Measurements from ENCODE around the gene FMNL1.

The FMNL1 gene

GRCh38 chr17:45271603-45272002, 49.9 kb downstream of the FMNL1 start:
- no peak overlapping the region for H3K4me3 ChIP-seq (ENCODE audit: low read depth, low read length)
- DNase-seq, result no peak
- no peak for TF ChIP-seq CTCF (IDR thresholded peaks at IDR 0.05; ENCODE audit: low read depth, low read length)
- no peaks in the 10 kb centered on the region for H3K9me3 ChIP-seq (ENCODE audit: severe bottlenecking)
- no peak overlapping the region for H3K27ac ChIP-seq
- peaks cover 78% of the 10 kb centered on the region for H3K36me3 ChIP-seq
- H3K27me3 ChIP-seq (ENCODE audit: insufficient read depth, low read depth, severe bottlenecking), result no peaks in the 10 kb centered on the region

DNA sequence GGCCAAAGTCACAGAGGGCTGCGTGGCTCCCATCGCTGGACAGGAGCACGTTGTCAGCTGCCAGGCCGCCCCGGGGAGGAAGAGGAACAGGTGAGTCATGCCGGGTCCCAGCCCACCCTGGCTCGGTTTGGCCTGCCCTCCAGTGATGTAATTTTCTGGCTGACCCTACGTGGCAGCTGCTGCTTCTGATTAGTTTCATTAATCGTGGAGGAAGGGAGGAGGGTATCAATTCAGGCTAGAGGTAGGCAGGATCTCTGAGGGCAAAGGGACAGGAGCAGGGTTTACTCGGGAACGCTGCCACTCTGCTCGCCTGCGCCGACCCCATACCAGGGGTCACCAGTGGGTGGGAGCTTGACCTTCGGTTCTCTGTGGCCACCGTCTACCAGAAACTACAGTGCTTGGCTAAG, 51.9 kb downstream of the FMNL1 start:
- H3K27me3 ChIP-seq (ENCODE audit: insufficient read depth, low read depth, severe bottlenecking), result no peaks in the 10 kb centered on the region
- H3K27ac ChIP-seq, result no peak overlapping the region
- H3K9me3 ChIP-seq (ENCODE audit: severe bottlenecking), result no peaks in the 10 kb centered on the region
- TF ChIP-seq CTCF (IDR thresholded peaks at IDR 0.05; ENCODE audit: low read depth, low read length), result no peak
- H3K4me3 ChIP-seq (ENCODE audit: low read depth, low read length), result no peak overlapping the region
- DNase-seq, result peak; percentile 7
- H3K36me3 ChIP-seq, result peaks cover 59% of the 10 kb centered on the region

- Histone ChIP-seq H3K9me3 (ENCODE audit: severe bottlenecking) (no peaks in the 10 kb centered on the region), H3K27me3 (ENCODE audit: insufficient read depth, low read depth, severe bottlenecking) (no peaks in the 10 kb centered on the region), H3K36me3 (peaks cover 54% of the 10 kb centered on the region), H3K4me3 (ENCODE audit: low read depth, low read length) (no peak overlapping the region), H3K27ac (no peak overlapping the region)
- DNase-seq, result no peak
- TF ChIP-seq CTCF (IDR thresholded peaks at IDR 0.05; ENCODE audit: low read depth, low read length), result no peak
Measured at GRCh38 chr17:45274033-45274432, 52.3 kb downstream of the FMNL1 start.

DNA sequence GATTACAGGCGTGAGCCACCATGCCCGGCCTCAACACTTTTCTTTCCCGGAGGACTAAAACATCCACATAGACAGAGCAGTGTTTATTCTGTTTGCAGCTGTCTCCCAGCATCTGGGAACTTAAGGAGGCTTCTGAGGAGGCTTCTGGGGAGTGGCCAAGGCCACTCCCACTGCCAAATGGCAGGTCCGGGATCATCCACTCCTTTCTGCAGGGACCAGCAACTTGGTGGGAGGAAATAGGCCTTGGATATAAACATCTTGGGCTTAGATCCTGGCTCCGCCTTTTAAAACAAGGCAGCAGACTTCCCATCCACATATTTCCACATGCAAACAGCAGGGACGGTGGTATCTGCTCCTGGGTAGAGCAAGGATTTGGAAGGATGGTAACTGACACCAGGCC, 54.3 kb downstream of the FMNL1 start:
- DNase-seq, result no peak
- Histone ChIP-seq H3K9me3 (ENCODE audit: severe bottlenecking) (no peaks in the 10 kb centered on the region), H3K36me3 (peaks cover 45% of the 10 kb centered on the region), H3K27me3 (ENCODE audit: insufficient read depth, low read depth, severe bottlenecking) (no peaks in the 10 kb centered on the region), H3K27ac (no peak overlapping the region), H3K4me3 (ENCODE audit: low read depth, low read length) (no peak overlapping the region)
- TF ChIP-seq CTCF (IDR thresholded peaks at IDR 0.05; ENCODE audit: low read depth, low read length), result no peak

- H3K27ac ChIP-seq, result no peak overlapping the region
- no peaks in the 10 kb centered on the region for H3K9me3 ChIP-seq (ENCODE audit: severe bottlenecking)
- TF ChIP-seq CTCF (IDR thresholded peaks at IDR 0.05; ENCODE audit: low read depth, low read length), result peak; percentile 91
- H3K36me3 ChIP-seq, result peaks cover 42% of the 10 kb centered on the region
- peak; percentile 96 for DNase-seq
- no peak overlapping the region for H3K4me3 ChIP-seq (ENCODE audit: low read depth, low read length)
- no peaks in the 10 kb centered on the region for H3K27me3 ChIP-seq (ENCODE audit: insufficient read depth, low read depth, severe bottlenecking)
Measured at GRCh38 chr17:45277216-45277849, 55.6 kb downstream of the FMNL1 start.

DNA sequence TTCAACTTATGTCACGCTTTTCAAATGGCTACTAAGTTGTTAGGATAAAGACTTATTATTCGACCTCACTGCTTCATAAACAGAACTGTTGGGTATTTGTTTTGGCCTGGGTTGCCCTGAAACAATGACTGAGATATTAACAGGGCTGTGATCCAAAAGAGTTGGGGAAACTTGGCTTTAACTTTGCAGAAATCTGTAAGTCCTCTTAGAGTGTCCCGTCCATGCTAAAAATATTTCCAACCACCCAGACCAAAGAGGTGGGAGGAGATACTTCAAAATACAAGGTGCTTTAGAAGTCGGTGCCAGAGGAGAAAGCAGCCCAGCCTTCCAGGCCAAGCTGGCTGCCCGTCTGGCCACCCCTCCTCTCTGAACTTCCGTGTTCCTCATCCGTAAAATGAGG, 56.3 kb downstream of the FMNL1 start:
- H3K27me3 ChIP-seq (ENCODE audit: insufficient read depth, low read depth, severe bottlenecking), result no peaks in the 10 kb centered on the region
- no peak overlapping the region for H3K4me3 ChIP-seq (ENCODE audit: low read depth, low read length)
- H3K27ac ChIP-seq, result no peak overlapping the region
- no peak for TF ChIP-seq CTCF (IDR thresholded peaks at IDR 0.05; ENCODE audit: low read depth, low read length)
- no peak for DNase-seq
- H3K9me3 ChIP-seq (ENCODE audit: severe bottlenecking), result no peaks in the 10 kb centered on the region
- peaks cover 40% of the 10 kb centered on the region for H3K36me3 ChIP-seq
